Liver (tissue), 9 donors: ENCODE measurements around the gene FKBP3. TPM values are rescaled to one million over a fixed set of nuclear protein-coding genes. Genes with fewer than 3 reads are reported as not detected.

Experiments used
- DNase-seq: peaks from one replicate; pipeline ENCODE4 v3.0.0-alpha.2; 2017; ENCODE audit warnings: low spot score
- H3K27ac ChIP-seq, 2 donors: one replicate each; pipeline ENCODE4 v1.7.0; 2013; ENCODE audit warnings: inconsistent platforms in 2 of 2, low read length in 2 of 2, control low read depth in 1 of 2, low read depth in 1 of 2, mild to moderate bottlenecking in 1 of 2
- H3K27me3 ChIP-seq, 4 donors: one replicate each; pipeline versions ENCODE4 v1.6.1 to v1.7.0; 2013; ENCODE audit warnings: low read length in 3 of 4, inconsistent platforms in 1 of 4, mild to moderate bottlenecking in 1 of 4, moderate library complexity in 1 of 4; ENCODE audit not compliant: control insufficient read depth in 4 of 4, insufficient read depth in 4 of 4
- H3K36me3 ChIP-seq, 4 donors: one replicate each; pipeline versions ENCODE4 v1.6.1 to v1.7.0; 2013; ENCODE audit warnings: low read length in 3 of 4, mild to moderate bottlenecking in 3 of 4, low read depth in 1 of 4, moderate library complexity in 1 of 4; ENCODE audit not compliant: control insufficient read depth in 4 of 4, insufficient read depth in 3 of 4
- H3K4me1 ChIP-seq, 4 donors: one replicate each; pipeline versions ENCODE4 v1.6.1 to v1.7.0; 2013; ENCODE audit warnings: low read length in 3 of 4, mild to moderate bottlenecking in 3 of 4, moderate library complexity in 1 of 4; ENCODE audit not compliant: control insufficient read depth in 4 of 4, insufficient read depth in 4 of 4
- H3K4me3 ChIP-seq, 3 donors: one replicate each; pipeline versions ENCODE4 v1.6.1 to v1.7.0; 2013; ENCODE audit warnings: low read length in 3 of 3, control low read depth in 1 of 3, low read depth in 1 of 3, mild to moderate bottlenecking in 1 of 3
- H3K9ac ChIP-seq, 2 donors: one replicate each; pipeline ENCODE4 v1.7.0; 2013; ENCODE audit warnings: low read length in 2 of 2, mild to moderate bottlenecking in 2 of 2, moderate library complexity in 2 of 2, control low read depth in 1 of 2, low read depth in 1 of 2
- H3K9me3 ChIP-seq, 4 donors: one replicate each; pipeline versions ENCODE4 v1.6.1 to v1.7.0; 2013; ENCODE audit warnings: low read length in 3 of 4; ENCODE audit not compliant: control insufficient read depth in 4 of 4
- CTCF ChIP-seq: fragments of 150-350 bp; IDR thresholded peaks from 2 replicates; pipeline ENCODE4 v1.5.1; 2017; ENCODE audit warnings: improper control_type of control experiment, low read depth, low read length; ENCODE audit not compliant: missing input control
- EGR1 ChIP-seq, 2 donors: IDR thresholded peaks; 2 replicates each; pipeline ENCODE4 v1.6.1; 2016 to 2018; ENCODE audit warnings: antibody characterized with exemption in 2 of 2, low read depth in 2 of 2
- FOXA1 ChIP-seq: IDR thresholded peaks from 2 replicates; pipeline ENCODE4 v1.6.1; 2016; ENCODE audit warnings: antibody characterized with exemption
- FOXA2 ChIP-seq: IDR thresholded peaks from 2 replicates; pipeline ENCODE4 v1.6.1; 2016; ENCODE audit warnings: antibody characterized with exemption
- GABPA ChIP-seq, 2 donors: IDR thresholded peaks in 1 of 2; conservative IDR thresholded peaks in 1 of 2; 2 replicates each; pipeline ENCODE4 v1.6.1; 2016; ENCODE audit warnings: antibody characterized with exemption in 2 of 2, mild to moderate bottlenecking in 1 of 2, moderate library complexity in 1 of 2
- HNF4A ChIP-seq, 2 donors: conservative IDR thresholded peaks; 2 replicates each; pipeline ENCODE4 v1.6.1; 2016; ENCODE audit warnings: antibody characterized with exemption in 2 of 2, mild to moderate bottlenecking in 2 of 2
- HNF4G ChIP-seq: IDR thresholded peaks from 2 replicates; pipeline ENCODE4 v1.6.1; 2016; ENCODE audit warnings: antibody characterized with exemption
- JUND ChIP-seq, 2 donors: IDR thresholded peaks; 2 replicates each; pipeline ENCODE4 v1.6.1; 2016; ENCODE audit warnings: antibody characterized with exemption in 2 of 2
- NR2F2 ChIP-seq: IDR thresholded peaks from 2 replicates; pipeline ENCODE4 v1.6.1; 2016; ENCODE audit warnings: antibody characterized with exemption
- REST ChIP-seq: IDR thresholded peaks from 2 replicates; pipeline ENCODE4 v1.6.1; 2016; ENCODE audit warnings: antibody characterized with exemption, mild to moderate bottlenecking
- RXRA ChIP-seq, 2 donors: IDR thresholded peaks; 2 replicates each; pipeline ENCODE4 v1.6.1; 2017 to 2018; ENCODE audit warnings: antibody characterized with exemption in 2 of 2, mild to moderate bottlenecking in 1 of 2
- YY1 ChIP-seq: IDR thresholded peaks from 2 replicates; pipeline ENCODE4 v1.6.1; 2016; ENCODE audit warnings: antibody characterized with exemption, mild to moderate bottlenecking
- ZBTB33 ChIP-seq: IDR thresholded peaks from 2 replicates; pipeline ENCODE4 v1.6.1; 2016; ENCODE audit warnings: antibody characterized with exemption
- WGBS: extraction: QIAGEN DNeasy Blood & Tissue Kit; methylation state at CpG from one replicate; pipeline ENCODE4 v1.1.7; 2013; 5-methylcytosine and 5-hydroxymethylcytosine counted together
- polyA plus RNA-seq, 2 donors: library from polyadenylated mRNA; stranded (reverse) in 1 of 2; unstranded in 1 of 2; fragments of 200-250 nt in 1 of 2; fragments of >200 nt in 1 of 2; fragmentation: Nextera tagmentation in 1 of 2; extraction: Ambion mirVana in 1 of 2; gene quantifications; one replicate each; pipeline versions ENCODE4 v1.2.1 to v1.2.3, GENCODE V29; 2013 to 2015
- total RNA-seq, 2 donors: library from RNA; depleted of rRNA; stranded (reverse); fragments of >200 nt; gene quantifications; one replicate each; pipeline ENCODE4 v1.2.3, GENCODE V29; 2014
- donor health status: healthy.
- donor health status: healthy.
- donor health status: healthy.
- donor health status: healthy.
- donor health status: healthy.

Gene FKBP3
- total and polyA plus RNA-seq, 4 donors, result 11.9 to 66.4 (median 25.7) TPM

DNA sequence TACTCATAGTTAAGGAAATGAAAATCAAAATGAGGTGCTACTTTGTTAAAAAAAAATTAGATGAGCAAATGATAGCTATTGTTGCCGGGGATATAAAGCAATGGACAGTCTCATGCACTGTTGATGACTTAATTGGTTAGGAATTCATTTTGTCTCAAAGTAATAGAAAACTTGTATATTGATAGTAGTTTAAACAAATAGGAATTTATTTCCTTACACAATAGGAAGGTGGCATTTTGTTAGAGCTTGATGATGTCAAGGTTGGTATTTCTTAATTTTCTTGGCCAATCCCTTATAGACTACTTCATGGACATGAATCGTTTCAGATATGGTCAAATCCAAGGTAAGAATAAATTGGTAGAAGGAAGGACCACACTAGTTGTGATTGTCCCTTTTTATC, 42.6 kb downstream of the FKBP3 start:
- Histone ChIP-seq H3K27ac (no peak overlapping the region), H3K4me1 (peaks cover 0 to 8% (median 2%) of the 10 kb centered on the region in 4 donors), H3K4me3 (no peak overlapping the region), H3K9ac (no peak overlapping the region), H3K36me3 (peaks cover 4 to 11% (median 5%) of the 10 kb centered on the region in 4 donors), H3K27me3 (no peaks in the 10 kb centered on the region), H3K9me3 (no peaks in the 10 kb centered on the region)
- WGBS, result 91% methylated on average over 2 of the region's 2 CpGs
- TF ChIP-seq RXRA (IDR thresholded peaks at IDR 0.05), result no peak
- no peak for TF ChIP-seq REST
- no peak for TF ChIP-seq YY1
- no peak for TF ChIP-seq HNF4G
- no peak for TF ChIP-seq NR2F2
- no peak for TF ChIP-seq FOXA2
- DNase-seq, result no peak

DNA sequence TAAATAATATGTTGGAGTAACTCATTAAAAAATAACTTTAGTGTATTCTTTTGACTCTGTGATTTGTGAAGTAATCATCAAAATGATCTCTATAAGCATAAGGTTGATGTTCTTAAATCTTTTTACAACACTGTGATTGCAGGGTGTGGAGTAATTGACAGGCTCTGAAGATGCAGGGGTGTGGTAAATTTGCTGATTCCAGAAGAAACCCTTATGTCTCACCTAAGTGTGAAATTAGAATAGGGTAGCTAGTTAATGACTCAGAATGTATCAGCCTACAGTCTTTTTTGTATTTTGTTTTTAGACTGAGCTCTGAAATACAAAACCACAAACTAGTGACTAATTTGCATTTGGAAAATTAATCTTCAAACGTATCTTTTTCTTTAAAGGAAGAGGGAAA, 44.5 kb downstream of the FKBP3 start:
- no peak for TF ChIP-seq ZBTB33
- TF ChIP-seq GABPA (IDR thresholded peaks at IDR 0.05 in 1 of 2, conservative IDR thresholded peaks at IDR 0.05 in 1 of 2), result no peak
- no peak for TF ChIP-seq FOXA2
- no peak for TF ChIP-seq HNF4A (conservative IDR thresholded peaks at IDR 0.05)
- TF ChIP-seq HNF4G, result no peak
- Histone ChIP-seq H3K4me1 (peaks cover 4 to 22% (median 8%) of the 10 kb centered on the region in 4 donors), H3K27ac (no peak overlapping the region), H3K36me3 (no peaks in the 10 kb centered on the region), H3K9ac (no peak overlapping the region), H3K4me3 (no peak overlapping the region), H3K9me3 (no peaks in the 10 kb centered on the region), H3K27me3 (no peaks in the 10 kb centered on the region)
- DNase-seq, result no peak
- 67% methylated on average over 1 of the region's 1 CpG for WGBS

GRCh38 chr14:45084946-45085346, 49.3 kb downstream of the FKBP3 start:
- Histone ChIP-seq H3K27ac (no peak overlapping the region), H3K9ac (peak overlapping the region; percentile 29 to 85), H3K4me3 (peak overlapping the region; percentile 62 to 86 (median 68)), H3K27me3 (no peaks in the 10 kb centered on the region), H3K4me1 (peaks cover 3 to 35% (median 13%) of the 10 kb centered on the region in 4 donors), H3K36me3 (no peaks in the 10 kb centered on the region), H3K9me3 (no peaks in the 10 kb centered on the region)
- 5% methylated on average over 4 of the region's 4 CpGs for WGBS
- TF ChIP-seq FOXA2 (no peak), EGR1 (IDR thresholded peaks at IDR 0.05; ENCODE audit: low read depth in 2 of 2) (no peak), CTCF (no peak), GABPA (IDR thresholded peaks at IDR 0.05 in 1 of 2, conservative IDR thresholded peaks at IDR 0.05 in 1 of 2) (no peak), NR2F2 (no peak), JUND (IDR thresholded peaks at IDR 0.05) (no peak), FOXA1 (no peak)
- DNase-seq, result no peak
